ENCODE data around the gene YIF1B.

The YIF1B gene

DNA sequence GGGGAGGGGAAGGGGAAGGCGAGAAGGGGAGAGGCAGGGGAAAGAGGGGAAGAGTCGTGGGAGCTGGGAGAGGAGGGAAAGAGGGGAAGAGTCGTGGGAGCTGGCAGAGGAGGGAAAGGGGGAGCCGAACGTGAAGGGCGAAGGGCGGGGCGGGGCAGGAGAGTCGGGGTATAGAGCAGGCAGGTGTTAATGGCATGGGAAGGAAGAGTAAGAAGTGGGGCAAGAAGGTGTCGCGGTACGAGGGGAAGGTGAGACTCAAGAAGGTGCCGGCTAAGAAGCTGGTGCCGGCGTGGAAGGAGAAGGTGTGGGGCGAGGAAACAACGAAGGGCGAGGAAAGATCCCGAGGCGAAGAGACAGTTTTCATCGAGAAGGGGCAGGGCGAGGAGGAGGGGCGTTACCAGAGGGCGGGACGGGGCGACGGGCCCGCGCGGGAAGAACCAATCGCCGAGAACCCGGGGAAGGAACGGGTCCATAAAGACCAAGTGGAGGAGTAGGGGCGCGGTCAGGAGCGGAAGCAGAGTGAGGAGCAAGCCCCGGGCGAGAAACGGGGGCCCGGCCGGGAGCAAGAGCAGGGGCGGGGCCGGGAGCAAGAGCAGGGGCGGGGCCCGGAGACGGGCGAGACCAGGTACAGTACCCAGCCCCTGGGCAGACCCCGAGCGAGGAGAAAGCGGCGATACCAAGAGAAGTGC is 20.3 kb upstream of the YIF1B start:
- no peak overlapping the region for H3K4me3 ChIP-seq (IDR thresholded peaks at IDR 0.05; ENCODE audit: insufficient read depth, low read depth, low read length)
- H3K4me2 ChIP-seq: peak overlapping the region; percentile 83
- H4K20me1 ChIP-seq (ENCODE audit: insufficient read depth): no peaks in the 10 kb centered on the region
- H3K27me3 ChIP-seq (ENCODE audit: insufficient read depth, low read depth): no peaks in the 10 kb centered on the region
- H3K79me2 ChIP-seq (ENCODE audit: insufficient read depth, low read depth): no peaks in the 10 kb centered on the region
- TF ChIP-seq, protein P1, sequence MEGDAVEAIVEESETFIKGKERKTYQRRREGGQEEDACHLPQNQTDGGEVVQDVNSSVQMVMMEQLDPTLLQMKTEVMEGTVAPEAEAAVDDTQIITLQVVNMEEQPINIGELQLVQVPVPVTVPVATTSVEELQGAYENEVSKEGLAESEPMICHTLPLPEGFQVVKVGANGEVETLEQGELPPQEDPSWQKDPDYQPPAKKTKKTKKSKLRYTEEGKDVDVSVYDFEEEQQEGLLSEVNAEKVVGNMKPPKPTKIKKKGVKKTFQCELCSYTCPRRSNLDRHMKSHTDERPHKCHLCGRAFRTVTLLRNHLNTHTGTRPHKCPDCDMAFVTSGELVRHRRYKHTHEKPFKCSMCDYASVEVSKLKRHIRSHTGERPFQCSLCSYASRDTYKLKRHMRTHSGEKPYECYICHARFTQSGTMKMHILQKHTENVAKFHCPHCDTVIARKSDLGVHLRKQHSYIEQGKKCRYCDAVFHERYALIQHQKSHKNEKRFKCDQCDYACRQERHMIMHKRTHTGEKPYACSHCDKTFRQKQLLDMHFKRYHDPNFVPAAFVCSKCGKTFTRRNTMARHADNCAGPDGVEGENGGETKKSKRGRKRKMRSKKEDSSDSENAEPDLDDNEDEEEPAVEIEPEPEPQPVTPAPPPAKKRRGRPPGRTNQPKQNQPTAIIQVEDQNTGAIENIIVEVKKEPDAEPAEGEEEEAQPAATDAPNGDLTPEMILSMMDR (conservative IDR thresholded peaks at IDR 0.05; ENCODE audit: low read depth, low read length): no peak
- H3K9ac ChIP-seq: peak overlapping the region; percentile 39; the same call in 1 of the 2 replicates
- peaks cover 6% of the 10 kb centered on the region for H3K4me1 ChIP-seq (ENCODE audit: low read depth, poor library complexity, severe bottlenecking)
- H3K27ac ChIP-seq: peak overlapping the region; percentile 56
- peak overlapping the region; percentile 99 for H2AFZ ChIP-seq (ENCODE audit: low read depth)
- no peaks in the 10 kb centered on the region for H3K36me3 ChIP-seq (ENCODE audit: insufficient read depth)

DNA sequence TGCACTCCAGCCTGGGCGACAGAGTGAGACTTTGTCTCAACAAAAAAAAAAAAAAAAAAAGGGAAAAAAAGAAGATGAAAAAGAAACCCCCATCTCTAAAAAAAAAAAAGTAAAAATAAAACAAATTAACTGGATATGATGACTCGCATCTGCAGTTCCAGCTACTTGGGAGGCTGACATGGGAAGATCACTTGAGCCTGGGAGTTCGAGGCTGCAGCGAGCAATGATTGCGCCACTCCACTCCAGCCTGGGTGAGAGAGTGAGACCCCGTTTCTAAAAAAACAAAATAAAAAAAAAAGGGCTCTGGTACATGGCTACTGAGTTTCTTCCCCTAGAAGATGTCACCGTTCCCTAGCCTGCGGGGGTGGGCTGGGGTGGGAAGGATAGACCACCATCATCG is 17.5 kb upstream of the YIF1B start:
- H3K4me1 ChIP-seq (ENCODE audit: low read depth, poor library complexity, severe bottlenecking): peaks cover 6% of the 10 kb centered on the region
- no peak overlapping the region for H2AFZ ChIP-seq (ENCODE audit: low read depth)
- no peak overlapping the region for H3K27ac ChIP-seq
- H3K36me3 ChIP-seq (ENCODE audit: insufficient read depth): no peaks in the 10 kb centered on the region
- H3K79me2 ChIP-seq (ENCODE audit: insufficient read depth, low read depth): no peaks in the 10 kb centered on the region
- H3K27me3 ChIP-seq (ENCODE audit: insufficient read depth, low read depth): no peaks in the 10 kb centered on the region
- TF ChIP-seq, protein P1 (conservative IDR thresholded peaks at IDR 0.05; ENCODE audit: low read depth, low read length): no peak
- no peak overlapping the region for H3K4me2 ChIP-seq
- H3K9ac ChIP-seq: no peak overlapping the region
- H3K4me3 ChIP-seq (IDR thresholded peaks at IDR 0.05; ENCODE audit: insufficient read depth, low read depth, low read length): no peak overlapping the region
- H4K20me1 ChIP-seq (ENCODE audit: insufficient read depth): no peaks in the 10 kb centered on the region

DNA sequence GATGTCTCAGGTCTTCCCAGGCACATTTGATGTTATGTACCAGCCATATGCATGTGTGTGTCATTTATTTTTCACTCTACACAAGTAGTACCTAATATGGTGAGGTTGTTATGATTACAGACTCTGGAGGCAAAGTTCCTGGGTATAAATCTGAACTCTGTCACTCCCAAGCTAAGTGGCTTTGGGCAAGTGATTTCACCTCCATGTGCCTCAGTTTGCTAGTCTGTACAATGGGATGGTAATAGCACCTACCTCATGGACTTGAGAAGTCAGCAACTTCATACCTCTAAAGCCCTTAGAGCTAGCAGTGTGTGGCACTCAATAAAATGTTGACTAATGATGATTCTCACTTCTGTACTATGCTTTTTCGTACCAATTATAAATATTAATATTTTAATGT is 16.0 kb upstream of the YIF1B start:
- 0 out of 2 replicates have a peak, but pooled peaks cover 3% of the 10 kb centered on the region for H3K27me3 ChIP-seq (ENCODE audit: insufficient read depth, low read depth)
- H3K27ac ChIP-seq: no peak overlapping the region
- H3K36me3 ChIP-seq (ENCODE audit: insufficient read depth): no peaks in the 10 kb centered on the region
- no peak overlapping the region for H2AFZ ChIP-seq (ENCODE audit: low read depth)
- no peak overlapping the region for H3K4me2 ChIP-seq
- H3K9ac ChIP-seq: no peak overlapping the region
- no peak overlapping the region for H3K4me3 ChIP-seq (IDR thresholded peaks at IDR 0.05; ENCODE audit: insufficient read depth, low read depth, low read length)
- no peaks in the 10 kb centered on the region for H3K79me2 ChIP-seq (ENCODE audit: insufficient read depth, low read depth)
- TF ChIP-seq, protein P1 (conservative IDR thresholded peaks at IDR 0.05; ENCODE audit: low read depth, low read length): no peak
- no peaks in the 10 kb centered on the region for H4K20me1 ChIP-seq (ENCODE audit: insufficient read depth)
- H3K4me1 ChIP-seq (ENCODE audit: low read depth, poor library complexity, severe bottlenecking): no peaks in the 10 kb centered on the region

DNA sequence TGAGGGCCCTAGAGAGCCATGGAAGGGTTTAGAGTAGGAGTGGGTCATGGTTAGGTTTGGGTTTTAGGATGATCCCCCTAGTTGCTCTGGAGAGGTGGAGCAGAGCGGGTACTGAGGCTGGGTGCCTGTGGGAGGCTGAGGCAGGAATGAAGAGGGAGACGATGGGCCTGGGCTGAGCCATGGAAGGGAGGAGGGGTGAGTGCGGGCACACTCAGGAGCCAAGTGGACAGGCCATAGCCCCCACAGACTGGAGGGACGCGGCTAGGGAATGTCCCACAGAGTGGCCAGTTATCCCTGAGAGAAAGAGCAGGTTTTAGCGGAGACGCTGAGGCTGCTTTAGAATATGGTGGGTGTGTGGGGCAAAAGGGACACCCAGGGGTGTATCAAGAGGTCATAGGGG is 13.9 kb upstream of the YIF1B start:
- no peak overlapping the region for H2AFZ ChIP-seq (ENCODE audit: low read depth)
- no peak overlapping the region for H3K4me2 ChIP-seq
- H3K4me1 ChIP-seq (ENCODE audit: low read depth, poor library complexity, severe bottlenecking): no peaks in the 10 kb centered on the region
- no peak overlapping the region for H3K27ac ChIP-seq
- no peaks in the 10 kb centered on the region for H3K79me2 ChIP-seq (ENCODE audit: insufficient read depth, low read depth)
- TF ChIP-seq, protein P1 (conservative IDR thresholded peaks at IDR 0.05; ENCODE audit: low read depth, low read length): no peak
- no peak overlapping the region for H3K9ac ChIP-seq
- H3K4me3 ChIP-seq (IDR thresholded peaks at IDR 0.05; ENCODE audit: insufficient read depth, low read depth, low read length): no peak overlapping the region
- H4K20me1 ChIP-seq (ENCODE audit: insufficient read depth): no peaks in the 10 kb centered on the region
- H3K27me3 ChIP-seq (ENCODE audit: insufficient read depth, low read depth): 0 out of 2 replicates have a peak, but pooled peaks cover 3% of the 10 kb centered on the region
- H3K36me3 ChIP-seq (ENCODE audit: insufficient read depth): no peaks in the 10 kb centered on the region
